HG03060 (cell line): ENCODE measurements around the gene MED27.

Experiments
- ATAC-seq: cut with Tn5 transposase; IDR thresholded peaks from one replicate; pipeline ENCODE4 v1.9.1; 2021; ENCODE audit warnings: low read depth, moderate number of reproducible peaks; ENCODE audit not compliant: unreplicated experiment

MED27 gene

DNA sequence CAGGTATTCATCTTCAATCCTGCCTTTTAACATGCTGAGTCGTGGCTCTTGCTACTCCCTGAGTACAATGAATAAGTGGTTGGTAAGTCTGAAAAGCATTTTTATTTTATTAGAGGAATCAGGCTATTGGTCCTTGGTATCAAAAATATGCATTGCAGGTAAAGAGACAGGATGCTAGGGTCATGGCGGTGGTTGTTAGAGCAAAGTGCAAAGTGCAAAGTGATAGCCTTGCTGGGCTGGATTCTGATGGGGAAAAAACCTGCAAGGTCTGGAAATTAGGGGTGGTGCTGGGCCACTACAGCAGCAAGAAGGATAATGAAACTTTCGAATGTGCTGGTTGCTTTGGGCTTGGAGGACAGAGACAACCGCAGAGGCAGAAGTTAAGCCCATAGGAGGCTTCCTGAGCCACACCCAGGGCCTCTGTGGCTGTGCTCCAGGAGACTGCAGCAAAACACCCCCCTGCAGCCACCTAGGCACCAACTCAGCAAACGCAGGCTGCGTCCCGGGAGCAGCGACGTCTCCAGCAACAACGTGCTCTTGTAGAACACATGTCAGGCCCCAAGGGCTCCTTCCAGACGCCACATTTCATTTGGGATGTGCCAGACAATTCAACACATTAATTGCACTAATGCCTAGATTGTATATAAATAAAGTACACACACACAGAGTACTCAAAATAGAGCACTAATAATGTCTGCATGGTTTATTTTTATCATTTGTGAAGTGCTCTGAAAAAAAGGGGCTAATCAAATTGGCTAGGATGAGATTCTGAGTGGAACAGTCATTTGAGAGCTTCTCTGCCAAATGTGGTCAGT lies 190.0 kb downstream of the MED27 start:
- ATAC-seq = no peak

DNA sequence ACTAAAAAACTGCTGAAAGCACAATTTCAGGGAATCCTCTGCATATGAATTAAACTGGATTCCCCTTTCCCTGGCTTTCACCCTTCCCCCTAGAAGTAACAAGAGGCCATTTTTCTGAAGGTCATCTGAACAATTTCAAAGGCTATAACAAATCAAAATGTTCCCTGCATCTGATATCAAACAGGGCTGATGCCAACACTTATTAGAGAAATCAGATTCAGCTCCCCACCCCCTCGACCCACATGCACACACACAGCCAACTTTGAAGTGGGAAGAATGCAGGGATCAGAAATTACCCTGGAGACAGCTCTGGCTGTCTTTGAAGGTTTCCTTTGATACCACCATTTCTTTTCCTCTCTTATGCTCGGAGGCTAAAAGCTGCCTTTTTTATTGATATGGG lies 190.7 kb downstream of the MED27 start:
- ATAC-seq = no peak

- no peak for ATAC-seq
Measured at GRCh38 chr9:131887680-131888079, 192.0 kb downstream of the MED27 start.

GRCh38 chr9:131886826-131887225 lies 192.8 kb downstream of the MED27 start:
- ATAC-seq = no peak

- no peak for ATAC-seq
Measured at GRCh38 chr9:131885144-131885609, 194.5 kb downstream of the MED27 start.

- no peak for ATAC-seq
Measured at GRCh38 chr9:131884222-131884621, 195.4 kb downstream of the MED27 start.

- ATAC-seq = no peak
Measured at GRCh38 chr9:131880833-131881583, 198.7 kb downstream of the MED27 start.

DNA sequence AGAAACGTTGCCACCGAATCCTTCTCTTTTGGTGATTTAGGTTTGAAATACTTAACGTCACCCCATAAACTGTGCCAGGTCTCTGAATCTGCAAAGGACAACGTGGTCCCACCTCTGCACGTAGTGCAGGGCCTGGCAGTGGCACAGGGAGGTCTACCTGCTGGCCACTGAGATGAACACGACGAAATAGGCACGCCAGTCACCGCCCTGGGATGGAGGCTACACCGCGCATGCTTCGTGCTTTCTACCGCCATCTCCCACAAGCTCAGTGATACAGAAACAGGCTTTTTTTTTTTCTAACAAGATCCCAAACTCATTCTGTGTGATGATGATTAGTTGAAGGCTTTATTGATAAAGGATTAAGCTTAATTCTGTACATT lies 199.8 kb downstream of the MED27 start:
- ATAC-seq = no peak

GRCh38 chr9:131879181-131879910 lies 200.3 kb downstream of the MED27 start:
- no peak for ATAC-seq

DNA sequence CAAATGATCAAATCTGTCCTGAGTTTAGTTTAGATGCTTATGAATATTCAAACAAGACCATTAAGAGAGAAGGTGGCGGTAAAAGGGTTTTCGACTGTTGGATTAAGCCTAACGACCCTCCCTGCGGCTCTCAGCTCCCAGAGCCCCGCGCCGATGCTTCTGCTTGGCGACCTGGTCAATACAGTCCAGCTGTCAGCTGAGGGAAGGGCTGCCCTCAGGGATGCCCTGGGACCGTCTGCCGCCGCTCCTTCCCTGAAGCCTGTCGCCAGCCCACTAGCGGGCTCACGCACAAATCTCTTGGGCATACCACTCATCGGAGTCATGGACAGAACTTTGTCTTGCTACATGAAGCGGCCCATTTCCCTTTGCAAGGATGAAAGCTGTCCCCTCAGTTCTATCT lies 203.2 kb downstream of the MED27 start:
- no peak for ATAC-seq

DNA sequence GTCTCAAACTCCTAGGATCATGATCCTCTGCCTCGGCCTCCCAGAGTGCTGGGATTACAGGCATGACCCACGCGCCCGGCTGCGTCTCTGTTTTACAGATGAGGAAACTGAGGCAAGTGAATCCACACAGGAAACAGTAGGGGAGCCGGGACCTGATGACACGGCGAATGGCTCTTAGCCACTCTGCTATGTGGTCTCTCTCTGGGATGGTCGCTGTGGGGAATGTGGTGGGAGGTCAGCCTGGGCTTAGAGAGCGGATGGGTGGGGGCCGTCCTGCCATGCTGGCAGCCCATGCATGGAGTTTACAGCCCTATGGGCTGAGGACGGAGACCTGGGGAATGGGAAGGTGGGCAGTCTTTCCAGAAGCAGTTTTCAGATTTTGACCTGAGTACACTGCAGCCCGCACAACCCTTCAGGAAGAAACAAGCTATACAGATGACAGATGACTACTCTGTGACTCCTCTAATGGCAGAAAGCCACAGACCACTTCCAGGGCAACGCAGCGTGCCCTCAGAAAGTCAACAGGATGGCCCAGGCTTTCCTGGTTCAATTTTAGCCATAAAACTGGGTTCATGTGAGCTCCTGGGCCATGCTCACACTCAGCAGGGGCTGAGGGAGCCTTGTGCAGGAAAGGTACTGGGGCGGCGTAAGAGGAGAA lies 203.7 kb downstream of the MED27 start:
- no peak for ATAC-seq

- ATAC-seq = no peak
Measured at GRCh38 chr9:131874916-131875670, 204.6 kb downstream of the MED27 start.

DNA sequence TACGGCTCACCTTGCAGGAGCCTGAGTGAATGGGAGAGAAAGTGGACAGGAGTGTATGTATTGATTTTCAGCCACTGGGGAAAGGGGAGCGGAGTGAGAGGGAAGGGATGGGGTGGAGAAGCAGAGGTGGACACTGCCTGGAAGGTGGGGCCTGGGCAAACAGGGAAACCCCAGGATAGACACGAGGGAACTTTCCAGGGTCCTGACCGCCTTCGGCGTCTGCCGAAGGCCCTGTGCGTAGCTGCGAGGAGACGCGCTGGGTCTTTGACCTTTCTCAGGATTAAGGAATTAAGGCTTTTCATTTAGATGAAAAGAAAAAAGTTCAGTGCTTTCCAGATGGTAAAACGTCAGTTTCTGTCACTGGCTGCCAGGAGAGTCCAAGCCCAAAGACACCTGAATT lies 205.2 kb downstream of the MED27 start:
- ATAC-seq = no peak

- no peak for ATAC-seq
Measured at GRCh38 chr9:131873891-131874440, 205.7 kb downstream of the MED27 start.

DNA sequence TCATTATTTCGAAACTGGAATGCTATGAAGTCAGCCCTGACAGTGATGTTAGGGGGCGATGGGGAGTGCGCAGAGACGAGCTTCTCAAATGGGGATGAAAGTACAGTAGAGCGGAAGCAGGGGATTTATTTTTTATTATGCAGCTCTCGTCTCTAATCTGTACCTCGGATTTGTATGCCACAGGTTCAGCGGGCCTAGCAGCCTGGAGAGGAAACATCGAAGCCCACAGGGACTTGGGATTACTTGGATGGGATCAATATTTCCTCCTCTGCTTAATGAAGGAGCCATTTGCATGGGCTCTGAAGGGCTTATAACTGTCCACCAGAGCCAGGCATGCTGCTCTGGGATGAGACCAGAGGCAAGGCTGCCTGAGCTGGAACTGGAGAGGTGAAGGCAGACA lies 206.3 kb downstream of the MED27 start:
- no peak for ATAC-seq

DNA sequence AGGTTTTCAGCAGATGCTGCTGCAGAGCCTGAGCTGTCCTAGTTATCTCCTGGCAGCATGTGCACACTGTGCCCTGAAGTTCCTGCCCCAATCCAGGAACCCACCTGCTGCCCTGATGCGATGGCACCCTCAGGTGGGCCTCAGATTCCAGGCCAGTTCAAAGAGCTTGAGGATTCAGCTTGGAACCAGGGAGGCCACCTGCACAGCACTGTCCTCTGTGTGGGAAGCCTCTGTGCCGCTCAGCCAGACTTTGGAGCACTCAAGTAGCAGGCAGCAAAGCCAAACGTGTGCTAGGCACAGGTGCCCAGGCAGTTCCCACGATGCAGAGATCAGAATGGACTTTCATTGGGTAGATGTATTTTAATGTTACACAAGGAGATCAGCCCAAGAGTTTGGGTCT lies 207.0 kb downstream of the MED27 start:
- no peak for ATAC-seq

DNA sequence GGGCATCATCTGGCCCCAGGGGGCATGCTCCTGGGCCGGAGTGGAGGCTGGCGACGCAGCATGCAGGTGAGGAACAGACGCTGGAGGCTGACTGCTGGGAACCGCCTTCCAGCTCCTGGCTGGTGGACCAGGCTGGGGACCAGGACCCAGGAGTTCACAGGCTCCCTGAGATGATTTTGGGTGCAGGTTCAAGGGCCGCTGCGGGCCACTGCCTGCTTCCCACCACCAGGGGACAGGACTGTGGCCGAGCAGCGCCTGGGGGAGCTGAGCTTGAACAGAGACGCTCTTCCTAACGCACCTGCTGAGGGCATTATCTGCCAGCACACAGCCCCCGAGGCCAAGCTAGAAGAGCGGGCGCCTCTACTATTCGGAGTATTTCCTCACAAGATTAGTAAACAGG lies 207.7 kb downstream of the MED27 start:
- no peak for ATAC-seq

GRCh38 chr9:131870156-131870555 lies 209.5 kb downstream of the MED27 start:
- no peak for ATAC-seq

DNA sequence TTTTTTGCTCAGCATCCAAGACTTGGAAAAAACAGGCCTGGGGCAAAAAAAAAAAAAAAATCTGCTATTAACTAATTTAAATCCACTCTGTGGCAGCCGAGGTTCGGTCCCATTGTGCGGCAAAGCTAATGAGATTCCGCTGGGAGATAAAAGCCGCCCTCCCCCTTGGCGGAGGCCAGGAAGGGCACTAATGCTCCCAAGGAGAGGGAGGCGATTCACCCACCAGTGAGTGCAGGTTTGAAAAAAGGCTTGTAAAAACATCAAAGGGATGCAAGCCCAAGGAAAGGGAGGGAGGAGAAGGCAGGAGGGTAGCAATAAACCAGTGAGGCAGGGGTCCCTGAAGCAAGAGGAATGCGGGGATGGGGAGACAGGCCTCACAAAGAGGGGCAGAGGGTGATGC lies 210.3 kb downstream of the MED27 start:
- no peak for ATAC-seq

DNA sequence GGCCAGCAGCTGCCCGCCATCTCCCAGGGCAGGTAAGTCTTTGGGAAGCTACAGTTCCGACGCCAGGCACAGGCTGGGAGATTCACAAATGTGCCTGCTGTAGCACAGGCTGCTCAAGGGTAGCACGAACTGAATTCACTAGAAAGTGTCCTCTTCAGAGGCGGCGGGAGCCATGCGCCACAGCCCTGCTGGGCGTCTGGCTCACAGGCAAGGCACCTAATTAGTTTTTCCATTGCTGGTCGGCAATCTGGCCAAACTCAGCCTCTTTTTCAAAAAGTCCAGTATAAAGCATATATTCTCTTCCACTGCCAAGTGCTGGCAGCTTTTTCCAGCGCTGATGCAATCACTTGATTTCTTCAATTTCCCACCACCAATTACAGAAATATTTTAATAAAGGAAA lies 210.9 kb downstream of the MED27 start:
- ATAC-seq = no peak
